ENCODE results near the gene GHDC. TPM values are rescaled to one million over a fixed set of nuclear protein-coding genes. Genes with fewer than 3 reads are reported as not detected.
"Not testable (repeated sequence)": the region's sequence is repeated elsewhere in the genome, so short reads cannot be mapped to it uniquely, and the experiment has no call there.

GHDC gene
- 4.4 and 6.4 TPM in 2 replicates for total RNA-seq (ENCODE audit: low replicate concordance)
- long read RNA-seq = 0 reads

DNA sequence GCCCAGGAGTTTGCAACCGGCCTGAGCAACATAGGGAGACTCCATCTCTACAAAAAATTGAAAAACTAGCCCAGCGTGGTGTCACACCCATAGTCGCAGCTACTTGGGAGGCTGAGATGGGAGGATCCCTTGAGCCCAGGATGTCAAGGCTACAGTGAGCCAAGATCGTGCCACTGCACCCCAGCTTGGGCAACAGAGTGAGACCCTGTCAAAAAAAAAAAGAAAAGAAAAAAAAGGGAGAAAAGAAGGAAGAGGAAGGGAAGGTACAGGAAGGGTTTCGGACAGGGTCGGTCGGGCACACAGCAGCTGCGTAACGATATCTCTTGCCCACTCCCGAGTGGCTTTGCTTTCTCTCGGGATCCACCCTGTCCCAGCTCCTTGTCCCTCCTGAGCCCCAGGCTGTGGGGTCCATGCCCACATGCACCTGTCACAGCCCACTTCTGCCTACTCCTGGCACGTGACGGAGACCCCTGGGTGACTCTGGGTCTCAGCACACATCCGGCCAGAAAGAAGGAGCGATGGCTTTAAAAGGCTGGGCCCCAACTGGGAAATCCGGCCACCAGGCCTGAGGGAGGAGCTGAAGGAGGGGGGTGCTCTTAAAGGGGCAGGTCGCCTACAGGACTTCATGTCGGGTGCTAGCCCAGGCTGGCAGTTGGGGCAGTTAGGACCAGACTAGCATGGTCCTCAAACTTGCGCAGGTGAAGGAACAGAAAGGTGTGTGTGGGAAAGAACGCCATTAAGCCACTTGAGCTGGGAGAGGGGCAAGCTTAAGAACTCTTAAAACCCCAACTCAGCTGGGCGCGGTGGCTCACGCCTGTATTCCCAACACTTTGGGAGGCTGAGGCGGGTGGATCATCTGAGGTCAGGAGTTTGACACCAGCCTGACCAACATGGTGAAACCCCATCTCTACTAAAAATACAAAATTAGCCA, at the start of gene GHDC:
TSS of gene GHDC (minus strand) at position 526 of the 931 bp plus-strand sequence. CDS start 913 bp downstream, outside the sequence.
- Mint-ChIP-seq H3K4me1 (ENCODE audit: unreplicated experiment) (peaks cover 5% of the 10 kb centered on the region), H3K4me3 (peak within 1 kb of the TSS; percentile 88), H3K36me3 (no peaks in the 10 kb centered on the region), H3K27ac (peak within 1 kb of the TSS; percentile 48), H3K9me3 (no peaks in the 10 kb centered on the region), H3K27me3 (no peaks in the 10 kb centered on the region)
- TF ChIP-seq CTCF (conservative IDR thresholded peaks at IDR 0.05) = no peak
- DNase-seq (ENCODE audit: extremely low spot score, unreplicated experiment) = no peak

GRCh38 chr17:42243493-42243982, 49.2 kb upstream of the GHDC start:
- Mint-ChIP-seq H3K9me3 (no peaks in the 10 kb centered on the region), H3K4me3 (no peak overlapping the region), H3K27me3 (no peaks in the 10 kb centered on the region), H3K36me3 (no peaks in the 10 kb centered on the region), H3K4me1 (ENCODE audit: unreplicated experiment) (peaks cover 27% of the 10 kb centered on the region), H3K27ac (no peak overlapping the region)
- DNase-seq (ENCODE audit: extremely low spot score, unreplicated experiment) = no peak
- TF ChIP-seq CTCF (conservative IDR thresholded peaks at IDR 0.05) = no peak

GRCh38 chr17:42241871-42242270, 47.6 kb upstream of the GHDC start:
- H3K4me3 Mint-ChIP-seq = no peak overlapping the region
- TF ChIP-seq CTCF (conservative IDR thresholded peaks at IDR 0.05) = no peak
- no peak for DNase-seq (ENCODE audit: extremely low spot score, unreplicated experiment)
- H3K9me3 Mint-ChIP-seq = no peaks in the 10 kb centered on the region
- H3K4me1 Mint-ChIP-seq (ENCODE audit: unreplicated experiment) = peaks cover 21% of the 10 kb centered on the region
- no peaks in the 10 kb centered on the region for H3K36me3 Mint-ChIP-seq
- H3K27me3 Mint-ChIP-seq = no peaks in the 10 kb centered on the region
- H3K27ac Mint-ChIP-seq = no peak overlapping the region

DNA sequence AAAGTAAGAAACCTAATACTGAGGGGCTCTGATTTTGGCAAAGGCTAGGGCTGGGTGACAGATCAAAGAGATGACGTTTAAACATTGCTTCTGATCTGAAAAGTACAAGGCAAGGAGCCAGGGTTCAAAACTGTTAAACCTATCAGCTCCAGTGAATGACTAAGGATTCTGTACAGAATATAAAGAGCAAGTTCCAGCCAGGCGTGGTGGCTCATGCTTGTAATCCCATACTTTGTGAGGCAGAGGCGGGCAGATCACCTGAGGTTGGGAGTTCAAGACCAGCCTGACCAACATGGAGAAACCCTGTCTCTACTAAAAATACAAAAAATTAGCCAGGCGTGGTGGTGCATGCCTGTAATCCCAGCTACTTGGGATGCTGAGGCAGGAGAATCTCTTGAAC, 46.6 kb upstream of the GHDC start:
- not testable (repeated sequence) for H3K36me3 Mint-ChIP-seq; DNase-seq (ENCODE audit: extremely low spot score, unreplicated experiment); H3K27ac Mint-ChIP-seq; H3K27me3 Mint-ChIP-seq; H3K9me3 Mint-ChIP-seq; H3K4me3 Mint-ChIP-seq
- H3K4me1 Mint-ChIP-seq (ENCODE audit: unreplicated experiment) = peaks cover 16% of the 10 kb centered on the region

- peaks cover 16% of the 10 kb centered on the region for H3K4me1 Mint-ChIP-seq (ENCODE audit: unreplicated experiment)
- no peak overlapping the region for H3K27ac Mint-ChIP-seq
- no peaks in the 10 kb centered on the region for H3K9me3 Mint-ChIP-seq
- no peak for TF ChIP-seq CTCF (conservative IDR thresholded peaks at IDR 0.05)
- H3K27me3 Mint-ChIP-seq = no peaks in the 10 kb centered on the region
- no peak for DNase-seq (ENCODE audit: extremely low spot score, unreplicated experiment)
- H3K36me3 Mint-ChIP-seq = no peaks in the 10 kb centered on the region
- H3K4me3 Mint-ChIP-seq = no peak overlapping the region
These were observed 45.9 kb upstream of the GHDC start for GRCh38 chr17:42240201-42240600.

- H3K27me3 Mint-ChIP-seq; H3K36me3 Mint-ChIP-seq; H3K4me3 Mint-ChIP-seq; H3K9me3 Mint-ChIP-seq; DNase-seq (ENCODE audit: extremely low spot score, unreplicated experiment); H3K27ac Mint-ChIP-seq: not testable (repeated sequence)
- peaks cover 15% of the 10 kb centered on the region for H3K4me1 Mint-ChIP-seq (ENCODE audit: unreplicated experiment)
These were observed 45.3 kb upstream of the GHDC start for GRCh38 chr17:42239576-42239975.
